Ramos (cell line): ENCODE measurements around the gene ZNF407.

Experiments
- in situ Hi-C: fragments of 300-500 bp; cut with MboI; formaldehyde crosslinking; loops from one replicate; pipeline ENCODE4 v1.14.3; 2022; ENCODE audit warnings: low sequenced_read_pairs; ENCODE audit not compliant: unreplicated experiment

ZNF407 gene

GRCh38 chr18:74623047-74623816 lies 25.6 kb downstream of the ZNF407 start:
- in situ Hi-C loops = no loop called here

GRCh38 chr18:74624466-74624865 lies 26.8 kb downstream of the ZNF407 start:
- in situ Hi-C loops = no loop called here

GRCh38 chr18:74625157-74625556 lies 27.5 kb downstream of the ZNF407 start:
- in situ Hi-C loops = no loop called here

GRCh38 chr18:74626049-74626874 lies 28.6 kb downstream of the ZNF407 start:
- in situ Hi-C loops = no loop called here

GRCh38 chr18:74630804-74631203 lies 33.1 kb downstream of the ZNF407 start:
- in situ Hi-C loops = no loop called here

GRCh38 chr18:74631212-74631611 lies 33.5 kb downstream of the ZNF407 start:
- in situ Hi-C loops = no loop called here

GRCh38 chr18:74631623-74632350 lies 34.1 kb downstream of the ZNF407 start:
- in situ Hi-C loops = no loop called here

GRCh38 chr18:74632351-74632679 lies 34.6 kb downstream of the ZNF407 start:
- in situ Hi-C loops = no loop called here

GRCh38 chr18:74632856-74633255 lies 35.2 kb downstream of the ZNF407 start:
- in situ Hi-C loops = no loop called here

GRCh38 chr18:74633652-74634352 lies 36.1 kb downstream of the ZNF407 start:
- in situ Hi-C loops = no loop called here

- in situ Hi-C loops = no loop called here
These were observed 37.7 kb downstream of the ZNF407 start for GRCh38 chr18:74635224-74635975.

- in situ Hi-C loops = no loop called here
These were observed 39.4 kb downstream of the ZNF407 start for GRCh38 chr18:74637070-74637469.

GRCh38 chr18:74638210-74638609 lies 40.5 kb downstream of the ZNF407 start:
- in situ Hi-C loops = no loop called here

GRCh38 chr18:74644713-74645112 lies 47.0 kb downstream of the ZNF407 start:
- in situ Hi-C loops = no loop called here

- in situ Hi-C loops = no loop called here
These were observed 48.0 kb downstream of the ZNF407 start for GRCh38 chr18:74645679-74646078.

- in situ Hi-C loops = no loop called here
These were observed 53.9 kb downstream of the ZNF407 start for GRCh38 chr18:74651327-74652128.

- in situ Hi-C loops = no loop called here
These were observed 54.8 kb downstream of the ZNF407 start for GRCh38 chr18:74652392-74652988.

GRCh38 chr18:74654638-74655037 lies 57.0 kb downstream of the ZNF407 start:
- in situ Hi-C loops = no loop called here

- in situ Hi-C loops = no loop called here
These were observed 63.3 kb downstream of the ZNF407 start for GRCh38 chr18:74661008-74661407.
